GM12878 (cell line): Measurements from ENCODE around the gene SLC35F3. TPM values are rescaled to one million over a fixed set of nuclear protein-coding genes. Genes with fewer than 3 reads are reported as not detected.

Experiments
- ATAC-seq: fragments of 200-7000 bp; cut with Tn5 transposase; 3 replicates; pipeline ENCODE4 v1.9.1; 2020; ENCODE audit warnings: mild to moderate bottlenecking, moderate library complexity
- BruUV-seq: library from RNA; stranded (reverse); fragments of 400-500 nt; replicated peaks from 2 replicates; lab custom pipeline; 2021; lab: Mats Ljungman, UMichigan
- CTCF ChIA-PET: fragments of 300-600 bp; sonication (Branson Sonifier 250); formaldehyde crosslinking; extraction: SDS; loops from one replicate; lab custom pipeline; 2021; ENCODE audit warnings: inconsistent platforms; lab: Yijun Ruan, JAX
- POLR2A ChIA-PET: fragments of 350-600 bp; formaldehyde crosslinking; extraction: SDS; loops from one replicate; lab custom pipeline; 2021; ENCODE audit warnings: inconsistent platforms; lab: Charles Lee
- RAD21 ChIA-PET: fragments of 300-600 bp; sonication (Branson Sonifier 250); formaldehyde crosslinking; loops from one replicate; lab custom pipeline; 2023; ENCODE audit warnings: antibody characterized with exemption; ENCODE audit not compliant: unreplicated experiment; lab: Charles Lee
- SMC1A ChIA-PET: fragments of 300-600 bp; sonication (Branson Sonifier 250); formaldehyde crosslinking; loops from one replicate; lab custom pipeline; 2023; ENCODE audit not compliant: unreplicated experiment, uncharacterized antibody; lab: Charles Lee
- DNase-seq: peaks from one replicate; pipeline ENCODE4 v3.0.0-alpha.2; 2011; ENCODE audit warnings: low read depth, low spot score
- FAIRE-seq: peaks from 3 replicates; lab custom pipeline; 2011; peaks lifted over from hg19 to GRCh38; lab: Jason Lieb, UNC
- H2AFZ ChIP-seq: 2 replicates; pipeline ENCODE4 v1.6.0; 2011; ENCODE audit warnings: low read depth, low read length, control low read depth; ENCODE audit not compliant: control insufficient read depth
- H3K27ac ChIP-seq: 2 replicates; pipeline ENCODE4 v1.5.1; 2011; ENCODE audit warnings: control low read depth; ENCODE audit not compliant: control insufficient read depth, insufficient read depth
- H3K27me3 ChIP-seq, 2 experiments: replicated peaks in 1 of 2; 2 replicates each; pipeline versions ENCODE4 v1.6.0 to v1.6.1; 2011; ENCODE audit warnings: low read length in 1 of 2; ENCODE audit not compliant: control insufficient read depth in 2 of 2, insufficient read depth in 2 of 2
- H3K36me3 ChIP-seq, 2 experiments: 2 replicates each; pipeline ENCODE4 v1.5.1; 2011; ENCODE audit warnings: low read length in 1 of 2; ENCODE audit not compliant: control insufficient read depth in 2 of 2, insufficient read depth in 2 of 2
- H3K4me1 ChIP-seq: 2 replicates; pipeline ENCODE4 v1.6.1; 2011; ENCODE audit warnings: mild to moderate bottlenecking, low read length, moderate library complexity, mixed read lengths; ENCODE audit not compliant: control insufficient read depth, insufficient read depth
- H3K4me2 ChIP-seq: 2 replicates; pipeline ENCODE4 v1.6.0; 2011; ENCODE audit warnings: control low read depth; ENCODE audit not compliant: control insufficient read depth, insufficient read depth
- H3K4me3 ChIP-seq: fragments of 200-600 bp; sonication (generic); 2 replicates; pipeline ENCODE4 v1.5.1; 2016
- H3K79me2 ChIP-seq: 2 replicates; pipeline ENCODE4 v1.6.0; 2011; ENCODE audit warnings: low read length; ENCODE audit not compliant: control insufficient read depth, insufficient read depth
- H3K9ac ChIP-seq: 2 replicates; pipeline ENCODE4 v1.8.0; 2011; ENCODE audit warnings: low read length, control low read depth, mixed read lengths; ENCODE audit not compliant: control insufficient read depth, insufficient read depth
- H3K9me3 ChIP-seq: replicated peaks from 3 replicates; pipeline ENCODE4 v1.5.1; 2011; ENCODE audit warnings: mild to moderate bottlenecking, low read length; ENCODE audit not compliant: control insufficient read depth, insufficient read depth
- H4K20me1 ChIP-seq: 2 replicates; pipeline ENCODE4 v1.6.0; 2011; ENCODE audit not compliant: control insufficient read depth, insufficient read depth
- ATF7 ChIP-seq: fragments of 450-650 bp; IDR thresholded peaks from 2 replicates; pipeline ENCODE4 v1.6.1; 2016; ENCODE audit warnings: low read depth, mild to moderate bottlenecking
- BMI1 ChIP-seq: fragments of 450-650 bp; IDR thresholded peaks from 2 replicates; pipeline ENCODE4 v1.6.1; 2016; ENCODE audit warnings: mild to moderate bottlenecking, moderate library complexity, borderline replicate concordance
- CBX3 ChIP-seq: fragments of 200-600 bp; sonication (generic); IDR thresholded peaks from 2 replicates; pipeline ENCODE4 v1.6.1; 2016; ENCODE audit warnings: low read depth, borderline replicate concordance
- CBX5 ChIP-seq: sonication (generic); IDR thresholded peaks from 2 replicates; pipeline ENCODE4 v1.6.1; 2016; ENCODE audit warnings: low read depth, moderate library complexity, mild to moderate bottlenecking, inconsistent platforms
- EED ChIP-seq: sonication (generic); IDR thresholded peaks from 2 replicates; pipeline ENCODE4 v1.6.1; 2016; ENCODE audit warnings: antibody characterized with exemption, low read depth
- EP300 ChIP-seq, 2 experiments: fragments of 150-350 bp in 1 of 2; IDR thresholded peaks; 2 replicates each; pipeline ENCODE4 v1.6.1; 2011 to 2012; ENCODE audit warnings: low read depth in 2 of 2, low read length in 2 of 2, borderline replicate concordance in 1 of 2, improper control_type of control experiment in 1 of 2, inconsistent platforms in 1 of 2; ENCODE audit not compliant: control insufficient read depth in 1 of 2
- JUND ChIP-seq: IDR thresholded peaks from 2 replicates; pipeline ENCODE4 v1.6.1; 2012; ENCODE audit warnings: low read depth, mild to moderate bottlenecking, low read length, improper control_type of control experiment, moderate library complexity
- MEF2B ChIP-seq: fragments of 450-650 bp; IDR thresholded peaks from 2 replicates; pipeline ENCODE4 v1.6.1; 2018; ENCODE audit warnings: mild to moderate bottlenecking, moderate library complexity; ENCODE audit not compliant: partially characterized antibody, poor library complexity, severe bottlenecking
- POU2F2 ChIP-seq: IDR thresholded peaks from 3 replicates; pipeline ENCODE4 v1.6.1; 2011; ENCODE audit warnings: low read depth, mild to moderate bottlenecking, low read length, borderline replicate concordance
- SMAD5 ChIP-seq: IDR thresholded peaks from 2 replicates; pipeline ENCODE4 v1.6.1; 2016; ENCODE audit warnings: antibody characterized with exemption, low read depth
- ZNF384 ChIP-seq: IDR thresholded peaks from 2 replicates; pipeline ENCODE4 v1.6.1; 2012; ENCODE audit warnings: low read depth, mild to moderate bottlenecking, low read length, improper control_type of control experiment, borderline replicate concordance
- ZNF622 ChIP-seq: fragments of 450-650 bp; IDR thresholded peaks from 2 replicates; pipeline ENCODE4 v1.6.1; 2017; ENCODE audit warnings: mild to moderate bottlenecking, inconsistent platforms
- ZSCAN29 ChIP-seq: fragments of 450-650 bp; IDR thresholded peaks from 2 replicates; pipeline ENCODE4 v1.6.1; 2017; ENCODE audit warnings: mild to moderate bottlenecking, moderate library complexity
- WGBS: methylation state at CpG from one replicate; pipeline ENCODE4 v1.1.6; 2016; ENCODE audit warnings: low lambda C conversion rate; ENCODE audit not compliant: insufficient replicate concordance, insufficient coverage; ENCODE audit errors: missing lambda C conversion rate; 5-methylcytosine and 5-hydroxymethylcytosine counted together
- in situ Hi-C: fragments of 300-500 bp; cut with MboI; formaldehyde crosslinking; loops from 9 replicates; pipeline ENCODE4 v1.14.3; 2018; ENCODE audit warnings: mixed read lengths
- intact Hi-C: fragments of 100-400 bp; cut with micrococcal nuclease; formaldehyde crosslinking; loops from one replicate; pipeline ENCODE4 v1.14.2; 2022; ENCODE audit not compliant: unreplicated experiment
- polyA plus RNA-seq, 11 experiments: library from polyadenylated mRNA; depleted of rRNA in 4 of 11; unstranded in 6 of 11; stranded (reverse) in 5 of 11; fragments of >200 nt; fragmentation: Nextera tagmentation in 4 of 11; fragmentation: Illumina TruSeq in 1 of 11; extraction: Ambion mirVana in 4 of 11; extraction: Trizol in 1 of 11; gene quantifications; 1 replicate in 1 of 11; 2 replicates in 10 of 11; pipeline versions ENCODE4 v1.2.1 to v1.2.3, GENCODE V29; 2011 to 2016; ENCODE audit warnings: inconsistent platforms in 2 of 11, missing spikeins in 2 of 11, low read depth in 1 of 11
- total RNA-seq, 4 experiments: library from RNA; depleted of rRNA in 3 of 4; stranded (reverse); fragments of >200 nt in 3 of 4; fragmentation: Illumina TruSeq in 1 of 4; extraction: Trizol in 1 of 4; gene quantifications; 2 replicates each; pipeline versions ENCODE4 v1.2.1 to v1.2.3, GENCODE V29; 2013 to 2021
- TF ChIP-seq, protein P1 (sequence below): IDR thresholded peaks from 2 replicates; pipeline ENCODE4 v1.6.1; 2011; ENCODE audit warnings: low read depth, low read length, improper control_type of control experiment, borderline replicate concordance
- TF ChIP-seq, protein P2 (sequence below): fragments of 450-650 bp; formaldehyde crosslinking; IDR thresholded peaks from 2 replicates; pipeline ENCODE4 v1.4.0; 2020; ENCODE audit warnings: mild to moderate bottlenecking, moderate library complexity
- TF ChIP-seq, protein P3 (sequence below): fragments of 450-650 bp; IDR thresholded peaks from 2 replicates; pipeline ENCODE4 v1.6.1; 2017; ENCODE audit warnings: mild to moderate bottlenecking, moderate library complexity

SLC35F3 gene
- total and polyA plus RNA-seq, 10 of the 15 experiments (the other 5 are each of a cell fraction or from before 2014, with no cell fraction given), result 1.0 to 8.6 (median 5.7) TPM

DNA sequence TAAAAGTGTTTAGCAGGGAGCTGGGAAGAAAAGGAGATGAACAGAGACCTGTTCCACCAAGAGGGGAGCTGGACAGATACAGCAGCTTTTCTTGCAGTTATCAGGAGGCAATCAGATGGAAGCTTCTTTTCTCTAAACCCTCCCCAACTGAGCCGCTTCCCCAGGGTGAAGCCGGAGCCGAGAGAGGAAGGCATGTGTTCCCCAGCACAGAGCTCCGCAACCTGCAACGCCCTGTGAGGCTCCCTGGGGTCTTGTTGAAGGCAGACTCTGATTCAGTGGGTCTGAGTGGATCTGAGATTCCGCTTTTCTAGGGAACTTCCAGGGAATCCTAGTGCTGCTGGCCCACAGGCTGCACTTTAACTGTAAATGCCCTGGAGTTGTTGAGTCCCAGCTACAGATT is 329.7 kb downstream of the SLC35F3 start:
- POLR2A ChIA-PET, result no interaction called here
- RAD21 ChIA-PET, result no interaction called here
- H2AFZ ChIP-seq, result no peak overlapping the region
- no peaks in the 10 kb centered on the region for H3K9me3 ChIP-seq
- no peak overlapping the region for H3K9ac ChIP-seq
- SMC1A ChIA-PET, result interaction anchor here (1.7 to 2.1 kb wide), 2 partner anchors 8 to 18 kb away, joined by 6 to 7 read pairs; no protein-coding TSS in a partner anchor
- FAIRE-seq, result no peak
- H3K4me1 ChIP-seq, result peaks cover 7% of the 10 kb centered on the region
- ATAC-seq, result no peak
- TF ChIP-seq, protein P1, sequence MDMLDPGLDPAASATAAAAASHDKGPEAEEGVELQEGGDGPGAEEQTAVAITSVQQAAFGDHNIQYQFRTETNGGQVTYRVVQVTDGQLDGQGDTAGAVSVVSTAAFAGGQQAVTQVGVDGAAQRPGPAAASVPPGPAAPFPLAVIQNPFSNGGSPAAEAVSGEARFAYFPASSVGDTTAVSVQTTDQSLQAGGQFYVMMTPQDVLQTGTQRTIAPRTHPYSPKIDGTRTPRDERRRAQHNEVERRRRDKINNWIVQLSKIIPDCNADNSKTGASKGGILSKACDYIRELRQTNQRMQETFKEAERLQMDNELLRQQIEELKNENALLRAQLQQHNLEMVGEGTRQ, result no peak
- TF ChIP-seq, protein P2, sequence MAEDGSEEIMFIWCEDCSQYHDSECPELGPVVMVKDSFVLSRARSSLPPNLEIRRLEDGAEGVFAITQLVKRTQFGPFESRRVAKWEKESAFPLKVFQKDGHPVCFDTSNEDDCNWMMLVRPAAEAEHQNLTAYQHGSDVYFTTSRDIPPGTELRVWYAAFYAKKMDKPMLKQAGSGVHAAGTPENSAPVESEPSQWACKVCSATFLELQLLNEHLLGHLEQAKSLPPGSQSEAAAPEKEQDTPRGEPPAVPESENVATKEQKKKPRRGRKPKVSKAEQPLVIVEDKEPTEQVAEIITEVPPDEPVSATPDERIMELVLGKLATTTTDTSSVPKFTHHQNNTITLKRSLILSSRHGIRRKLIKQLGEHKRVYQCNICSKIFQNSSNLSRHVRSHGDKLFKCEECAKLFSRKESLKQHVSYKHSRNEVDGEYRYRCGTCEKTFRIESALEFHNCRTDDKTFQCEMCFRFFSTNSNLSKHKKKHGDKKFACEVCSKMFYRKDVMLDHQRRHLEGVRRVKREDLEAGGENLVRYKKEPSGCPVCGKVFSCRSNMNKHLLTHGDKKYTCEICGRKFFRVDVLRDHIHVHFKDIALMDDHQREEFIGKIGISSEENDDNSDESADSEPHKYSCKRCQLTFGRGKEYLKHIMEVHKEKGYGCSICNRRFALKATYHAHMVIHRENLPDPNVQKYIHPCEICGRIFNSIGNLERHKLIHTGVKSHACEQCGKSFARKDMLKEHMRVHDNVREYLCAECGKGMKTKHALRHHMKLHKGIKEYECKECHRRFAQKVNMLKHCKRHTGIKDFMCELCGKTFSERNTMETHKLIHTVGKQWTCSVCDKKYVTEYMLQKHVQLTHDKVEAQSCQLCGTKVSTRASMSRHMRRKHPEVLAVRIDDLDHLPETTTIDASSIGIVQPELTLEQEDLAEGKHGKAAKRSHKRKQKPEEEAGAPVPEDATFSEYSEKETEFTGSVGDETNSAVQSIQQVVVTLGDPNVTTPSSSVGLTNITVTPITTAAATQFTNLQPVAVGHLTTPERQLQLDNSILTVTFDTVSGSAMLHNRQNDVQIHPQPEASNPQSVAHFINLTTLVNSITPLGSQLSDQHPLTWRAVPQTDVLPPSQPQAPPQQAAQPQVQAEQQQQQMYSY (CRISPR knock-in tag), result no peak
- TF ChIP-seq ZSCAN29 (no peak), SMAD5 (no peak), POU2F2 (no peak), MEF2B (no peak), JUND (no peak), ATF7 (no peak), CBX5 (no peak), BMI1 (no peak), CBX3 (no peak), ZNF622 (no peak), EED (no peak), EP300 (IDR thresholded peaks at IDR 0.05; ENCODE audit: borderline replicate concordance in 1 of 2, control insufficient read depth in 1 of 2, low read depth in 2 of 2, low read length in 2 of 2) (no peak), ZNF384 (no peak)
- TF ChIP-seq, protein P3, sequence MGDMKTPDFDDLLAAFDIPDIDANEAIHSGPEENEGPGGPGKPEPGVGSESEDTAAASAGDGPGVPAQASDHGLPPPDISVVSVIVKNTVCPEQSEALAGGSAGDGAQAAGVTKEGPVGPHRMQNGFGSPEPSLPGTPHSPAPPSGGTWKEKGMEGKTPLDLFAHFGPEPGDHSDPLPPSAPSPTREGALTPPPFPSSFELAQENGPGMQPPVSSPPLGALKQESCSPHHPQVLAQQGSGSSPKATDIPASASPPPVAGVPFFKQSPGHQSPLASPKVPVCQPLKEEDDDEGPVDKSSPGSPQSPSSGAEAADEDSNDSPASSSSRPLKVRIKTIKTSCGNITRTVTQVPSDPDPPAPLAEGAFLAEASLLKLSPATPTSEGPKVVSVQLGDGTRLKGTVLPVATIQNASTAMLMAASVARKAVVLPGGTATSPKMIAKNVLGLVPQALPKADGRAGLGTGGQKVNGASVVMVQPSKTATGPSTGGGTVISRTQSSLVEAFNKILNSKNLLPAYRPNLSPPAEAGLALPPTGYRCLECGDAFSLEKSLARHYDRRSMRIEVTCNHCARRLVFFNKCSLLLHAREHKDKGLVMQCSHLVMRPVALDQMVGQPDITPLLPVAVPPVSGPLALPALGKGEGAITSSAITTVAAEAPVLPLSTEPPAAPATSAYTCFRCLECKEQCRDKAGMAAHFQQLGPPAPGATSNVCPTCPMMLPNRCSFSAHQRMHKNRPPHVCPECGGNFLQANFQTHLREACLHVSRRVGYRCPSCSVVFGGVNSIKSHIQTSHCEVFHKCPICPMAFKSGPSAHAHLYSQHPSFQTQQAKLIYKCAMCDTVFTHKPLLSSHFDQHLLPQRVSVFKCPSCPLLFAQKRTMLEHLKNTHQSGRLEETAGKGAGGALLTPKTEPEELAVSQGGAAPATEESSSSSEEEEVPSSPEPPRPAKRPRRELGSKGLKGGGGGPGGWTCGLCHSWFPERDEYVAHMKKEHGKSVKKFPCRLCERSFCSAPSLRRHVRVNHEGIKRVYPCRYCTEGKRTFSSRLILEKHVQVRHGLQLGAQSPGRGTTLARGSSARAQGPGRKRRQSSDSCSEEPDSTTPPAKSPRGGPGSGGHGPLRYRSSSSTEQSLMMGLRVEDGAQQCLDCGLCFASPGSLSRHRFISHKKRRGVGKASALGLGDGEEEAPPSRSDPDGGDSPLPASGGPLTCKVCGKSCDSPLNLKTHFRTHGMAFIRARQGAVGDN, result no peak
- BruUV-seq, result no TSS peak
- intact Hi-C loops (no loop called here), in situ Hi-C loops (no loop called here)
- no peak overlapping the region for H3K4me3 ChIP-seq
- no peak overlapping the region for H3K27ac ChIP-seq
- no peaks in the 10 kb centered on the region for H3K27me3 ChIP-seq
- no peaks in the 10 kb centered on the region for H3K36me3 ChIP-seq
- no peaks in the 10 kb centered on the region for H4K20me1 ChIP-seq
- no peak for DNase-seq
- no peaks in the 10 kb centered on the region for H3K79me2 ChIP-seq
- 31% methylated on average over 6 of the region's 6 CpGs for WGBS
- no peak overlapping the region for H3K4me2 ChIP-seq
- CTCF ChIA-PET, result interaction anchor here (1.0 to 2.0 kb wide), 3 partner anchors 13 to 96 kb away, joined by 3 to 7 read pairs (median 5); no protein-coding TSS in a partner anchor
